Mesothelial cell of epicardium (in vitro differentiated cells): Measurements from ENCODE around the gene RASGRF2. TPM values are rescaled to one million over a fixed set of nuclear protein-coding genes. Genes with fewer than 3 reads are reported as not detected.

Experiments
- DNase-seq, 2 experiments: peaks; one replicate each; pipeline ENCODE4 v3.0.0; 2021; ENCODE audit warnings: low spot score in 2 of 2; ENCODE audit not compliant: unreplicated experiment in 2 of 2
- H3K27ac Mint-ChIP-seq: 2 replicates; pipeline ENCODE4 v1.8.0; 2021; ENCODE audit warnings: mixed read lengths
- H3K27me3 Mint-ChIP-seq: 2 replicates; pipeline ENCODE4 v1.8.0; 2021; ENCODE audit warnings: low read depth, mixed read lengths
- H3K36me3 Mint-ChIP-seq: 2 replicates; pipeline ENCODE4 v1.8.0; 2021; ENCODE audit warnings: mixed read lengths
- H3K4me1 Mint-ChIP-seq: 2 replicates; pipeline ENCODE4 v1.8.0; 2021; ENCODE audit warnings: mixed read lengths
- H3K4me3 Mint-ChIP-seq: 2 replicates; pipeline ENCODE4 v1.8.0; 2021; ENCODE audit warnings: mild to moderate bottlenecking, moderate library complexity, mixed read lengths
- H3K9me3 Mint-ChIP-seq: 2 replicates; pipeline ENCODE4 v1.8.0; 2021; ENCODE audit warnings: mixed read lengths
- CTCF ChIP-seq: fragments of 200-600 bp; sonication (generic); IDR thresholded peaks from one replicate; pipeline ENCODE4 v1.5.0; 2021; ENCODE audit warnings: antibody characterized with exemption; ENCODE audit not compliant: unreplicated experiment
- total RNA-seq: library from RNA; stranded (reverse); gene quantifications from 3 replicates; pipeline ENCODE4 v1.2.1, GENCODE V29; 2021

RASGRF2 gene
- total RNA-seq, 1 donor from 2014 or later: 5.7 TPM

DNA sequence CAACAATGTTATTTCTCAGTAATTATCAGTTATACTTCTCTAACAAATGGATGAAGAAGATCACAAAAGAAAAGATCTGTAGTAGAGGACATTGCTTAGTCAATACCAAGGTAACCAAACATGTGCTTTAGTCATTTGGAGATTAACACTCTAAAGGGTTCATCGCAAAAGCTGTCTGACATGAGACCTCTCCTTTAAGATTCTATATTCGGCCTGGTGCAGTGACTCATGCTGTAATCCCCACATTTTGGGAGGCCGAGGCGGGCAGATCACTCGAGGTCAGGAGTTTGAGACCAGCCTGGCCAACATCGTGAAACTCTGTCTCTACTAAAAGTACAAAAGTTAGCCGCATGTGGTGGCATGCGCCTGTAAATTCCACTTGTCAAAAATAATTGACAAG lies 254.7 kb downstream of the RASGRF2 start:
- Mint-ChIP-seq H3K27ac (no peak overlapping the region), H3K4me1 (no peaks in the 10 kb centered on the region), H3K4me3 (no peak overlapping the region), H3K9me3 (peaks cover 8% of the 10 kb centered on the region), H3K36me3 (peaks cover 8% of the 10 kb centered on the region), H3K27me3 (no peaks in the 10 kb centered on the region)
- no peak for DNase-seq
- no peak for TF ChIP-seq CTCF

DNA sequence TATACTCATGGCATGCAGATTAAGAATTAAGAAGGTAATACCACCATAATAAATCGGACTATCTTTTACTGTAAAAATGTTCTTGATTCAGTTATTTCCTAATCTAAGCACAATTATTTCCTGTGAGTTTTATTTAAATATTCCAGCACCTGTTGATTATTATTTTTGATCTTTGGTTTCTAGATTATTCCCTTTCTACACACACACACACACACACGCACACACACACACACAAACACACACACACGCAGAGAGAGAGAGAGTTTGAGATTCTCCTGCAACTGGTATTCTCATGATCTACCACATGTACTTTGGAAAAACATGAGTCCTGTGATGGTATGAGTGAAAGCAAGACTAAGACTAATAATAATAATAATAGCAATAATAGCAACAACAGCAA lies 256.0 kb downstream of the RASGRF2 start:
- Mint-ChIP-seq H3K27me3 (no peaks in the 10 kb centered on the region), H3K4me3 (no peak overlapping the region), H3K36me3 (peaks cover 8% of the 10 kb centered on the region), H3K27ac (no peak overlapping the region), H3K9me3 (peaks cover 8% of the 10 kb centered on the region), H3K4me1 (no peaks in the 10 kb centered on the region)
- DNase-seq: no peak
- no peak for TF ChIP-seq CTCF

- TF ChIP-seq CTCF: no peak
- DNase-seq: no peak
- Mint-ChIP-seq H3K4me1 (no peaks in the 10 kb centered on the region), H3K27me3 (no peaks in the 10 kb centered on the region), H3K36me3 (peaks cover 8% of the 10 kb centered on the region), H3K9me3 (peaks cover 8% of the 10 kb centered on the region), H3K27ac (no peak overlapping the region), H3K4me3 (no peak overlapping the region)
Observed at GRCh38 chr5:81219389-81219788, 259.2 kb downstream of the RASGRF2 start.

GRCh38 chr5:81222285-81222684 lies 262.1 kb downstream of the RASGRF2 start:
- Mint-ChIP-seq H3K27ac (no peak overlapping the region), H3K4me3 (no peak overlapping the region), H3K9me3 (peaks cover 8% of the 10 kb centered on the region), H3K27me3 (no peaks in the 10 kb centered on the region), H3K4me1 (peaks cover 9% of the 10 kb centered on the region), H3K36me3 (peaks cover 8% of the 10 kb centered on the region)
- DNase-seq: no peak
- no peak for TF ChIP-seq CTCF

DNA sequence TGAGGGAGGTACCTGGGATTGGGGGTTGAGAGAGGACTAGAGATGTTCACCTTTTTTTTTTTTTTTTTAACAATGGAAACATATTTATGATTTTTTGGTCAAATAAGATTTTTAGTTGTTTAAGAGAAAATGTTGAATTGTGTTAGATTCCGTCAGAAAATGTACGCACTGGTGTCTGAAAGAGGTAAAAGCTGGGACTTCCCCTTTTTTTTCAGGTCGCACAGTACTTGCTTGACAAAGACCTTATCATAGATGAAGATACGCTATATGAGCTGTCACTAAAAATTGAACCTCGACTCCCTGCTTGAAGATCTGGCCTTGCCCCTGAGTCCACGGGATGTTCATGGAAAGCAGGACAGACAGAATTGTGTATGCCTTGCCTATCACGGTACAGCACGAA lies 265.3 kb downstream of the RASGRF2 start:
- no peak for DNase-seq
- Mint-ChIP-seq H3K4me3 (no peak overlapping the region), H3K4me1 (peaks cover 12% of the 10 kb centered on the region), H3K27me3 (no peaks in the 10 kb centered on the region), H3K27ac (no peak overlapping the region), H3K9me3 (no peaks in the 10 kb centered on the region), H3K36me3 (no peaks in the 10 kb centered on the region)
- no peak for TF ChIP-seq CTCF

GRCh38 chr5:81226286-81226685 lies 266.1 kb downstream of the RASGRF2 start:
- no peak for DNase-seq
- Mint-ChIP-seq H3K27ac (no peak overlapping the region), H3K4me3 (no peak overlapping the region), H3K27me3 (no peaks in the 10 kb centered on the region), H3K36me3 (no peaks in the 10 kb centered on the region), H3K4me1 (peaks cover 12% of the 10 kb centered on the region), H3K9me3 (no peaks in the 10 kb centered on the region)
- no peak for TF ChIP-seq CTCF
